Measurements from ENCODE around the gene CGB5.
"Not testable (repeated sequence)": the region's sequence is repeated elsewhere in the genome, so short reads cannot be mapped to it uniquely, and the experiment has no call there.

The CGB5 gene

DNA sequence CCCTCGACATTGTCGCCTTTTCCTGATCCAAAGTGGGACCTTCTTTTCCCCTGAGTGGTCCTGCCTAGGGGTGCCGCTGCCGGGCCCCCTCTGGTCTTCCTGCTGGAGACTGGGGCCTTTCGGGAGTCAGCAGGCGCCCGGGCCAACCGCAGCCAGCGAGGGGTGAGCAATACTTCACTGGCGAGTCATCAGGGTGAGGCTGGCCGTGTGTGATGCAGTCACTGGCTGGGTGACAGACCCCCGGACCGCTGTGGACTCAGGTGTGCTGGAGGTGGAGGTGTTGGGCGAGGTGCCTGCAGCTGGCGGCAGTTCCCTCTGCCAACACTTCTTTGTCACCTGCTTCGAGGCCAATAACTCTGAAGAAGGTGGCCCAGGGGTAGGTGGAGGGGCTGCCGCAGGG lies 1.5 kb upstream of the CGB5 start:
- Histone ChIP-seq H3K27me3 (ENCODE audit: control insufficient read depth, low read length) (no peaks in the 10 kb centered on the region), H3K4me3 (ENCODE audit: low read length) (no peak overlapping the region), H3F3A (ENCODE audit: control insufficient read depth, insufficient read depth) (no peaks in the 10 kb centered on the region), H3K9me2 (replicated peaks; ENCODE audit: control insufficient read depth, low read length) (no peaks in the 10 kb centered on the region), H3K9me3 (ENCODE audit: control insufficient read depth, insufficient read depth, low read length) (no peaks in the 10 kb centered on the region), H3K79me2 (ENCODE audit: control insufficient read depth, low read length) (no peaks in the 10 kb centered on the region), H4K20me1 (ENCODE audit: control insufficient read depth, insufficient read depth, low read depth, low read length) (no peaks in the 10 kb centered on the region), H3K27ac (ENCODE audit: low read depth, low read length) (no peak overlapping the region), H3K4me2 (ENCODE audit: low read length) (no peak overlapping the region), H3K36me3 (ENCODE audit: control insufficient read depth, low read length) (no peaks in the 10 kb centered on the region), H3K4me1 (ENCODE audit: control insufficient read depth, low read length) (no peaks in the 10 kb centered on the region)
- no peak for TF ChIP-seq EZH2phosphoT487 (IDR thresholded peaks at IDR 0.05; ENCODE audit: borderline replicate concordance, low read length)
- TF ChIP-seq, protein P1, sequence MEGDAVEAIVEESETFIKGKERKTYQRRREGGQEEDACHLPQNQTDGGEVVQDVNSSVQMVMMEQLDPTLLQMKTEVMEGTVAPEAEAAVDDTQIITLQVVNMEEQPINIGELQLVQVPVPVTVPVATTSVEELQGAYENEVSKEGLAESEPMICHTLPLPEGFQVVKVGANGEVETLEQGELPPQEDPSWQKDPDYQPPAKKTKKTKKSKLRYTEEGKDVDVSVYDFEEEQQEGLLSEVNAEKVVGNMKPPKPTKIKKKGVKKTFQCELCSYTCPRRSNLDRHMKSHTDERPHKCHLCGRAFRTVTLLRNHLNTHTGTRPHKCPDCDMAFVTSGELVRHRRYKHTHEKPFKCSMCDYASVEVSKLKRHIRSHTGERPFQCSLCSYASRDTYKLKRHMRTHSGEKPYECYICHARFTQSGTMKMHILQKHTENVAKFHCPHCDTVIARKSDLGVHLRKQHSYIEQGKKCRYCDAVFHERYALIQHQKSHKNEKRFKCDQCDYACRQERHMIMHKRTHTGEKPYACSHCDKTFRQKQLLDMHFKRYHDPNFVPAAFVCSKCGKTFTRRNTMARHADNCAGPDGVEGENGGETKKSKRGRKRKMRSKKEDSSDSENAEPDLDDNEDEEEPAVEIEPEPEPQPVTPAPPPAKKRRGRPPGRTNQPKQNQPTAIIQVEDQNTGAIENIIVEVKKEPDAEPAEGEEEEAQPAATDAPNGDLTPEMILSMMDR (IDR thresholded peaks at IDR 0.05; ENCODE audit: low read depth, low read length, poor library complexity, severe bottlenecking), result no peak

DNA sequence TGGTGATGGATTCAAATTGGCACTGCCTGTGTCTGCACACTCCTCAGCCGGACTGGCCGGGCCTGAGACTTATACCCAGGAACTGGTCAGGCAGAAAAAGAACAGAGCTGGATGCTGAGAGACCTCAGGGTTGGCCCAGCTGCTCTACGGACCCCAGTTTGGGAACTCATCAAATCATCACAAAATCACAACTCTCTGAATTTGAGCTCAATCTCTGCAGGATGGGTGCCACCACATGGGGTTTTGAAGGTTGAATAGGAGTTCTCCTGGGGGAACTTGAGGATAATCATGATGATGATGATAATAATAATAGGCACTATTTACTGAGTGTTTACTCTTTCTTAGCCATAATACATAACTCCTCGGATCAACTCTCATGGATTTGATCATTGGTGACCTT lies 982 bp upstream of the CGB5 start:
- H3K4me1 ChIP-seq (ENCODE audit: control insufficient read depth, low read length); H3K27ac ChIP-seq (ENCODE audit: low read depth, low read length); H3K36me3 ChIP-seq (ENCODE audit: control insufficient read depth, low read length); H3K9me2 ChIP-seq (replicated peaks; ENCODE audit: control insufficient read depth, low read length); H3K27me3 ChIP-seq (ENCODE audit: control insufficient read depth, low read length); H3F3A ChIP-seq (ENCODE audit: control insufficient read depth, insufficient read depth); H3K79me2 ChIP-seq (ENCODE audit: control insufficient read depth, low read length); H3K4me3 ChIP-seq (ENCODE audit: low read length); H3K4me2 ChIP-seq (ENCODE audit: low read length); H4K20me1 ChIP-seq (ENCODE audit: control insufficient read depth, insufficient read depth, low read depth, low read length); H3K9me3 ChIP-seq (ENCODE audit: control insufficient read depth, insufficient read depth, low read length): not testable (repeated sequence)

DNA sequence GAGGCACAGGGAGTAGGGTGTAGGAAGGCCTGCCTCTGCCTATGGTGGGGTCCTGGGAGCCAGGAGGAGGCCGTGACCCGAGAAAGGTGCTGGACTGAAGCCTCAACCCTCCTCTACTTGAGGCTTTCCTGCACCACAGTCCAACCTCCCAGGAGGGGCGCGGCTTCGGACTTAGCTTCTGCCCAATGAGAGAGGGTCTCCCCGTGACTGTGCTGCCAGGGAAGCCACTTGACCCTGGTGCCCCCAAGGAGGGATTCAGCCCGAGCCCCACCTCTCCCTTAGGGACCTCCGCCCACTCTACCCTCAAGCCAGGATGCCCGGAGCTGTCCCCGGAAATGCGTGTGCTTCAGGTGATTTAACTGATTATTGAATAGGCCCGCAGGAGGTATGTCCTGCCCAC lies 5.4 kb downstream of the CGB5 start, which contains the start of gene CGB8:
CGB8 (minus strand) TSS at position 101 of the 400 bp plus-strand sequence. CDS start 372 bp downstream, outside the sequence.
- not testable (repeated sequence) for H3K27ac ChIP-seq (ENCODE audit: low read depth, low read length); H3K4me2 ChIP-seq (ENCODE audit: low read length); H4K20me1 ChIP-seq (ENCODE audit: control insufficient read depth, insufficient read depth, low read depth, low read length); H3K9me3 ChIP-seq (ENCODE audit: control insufficient read depth, insufficient read depth, low read length); H3K27me3 ChIP-seq (ENCODE audit: control insufficient read depth, low read length); H3K4me1 ChIP-seq (ENCODE audit: control insufficient read depth, low read length); H3F3A ChIP-seq (ENCODE audit: control insufficient read depth, insufficient read depth); H3K36me3 ChIP-seq (ENCODE audit: control insufficient read depth, low read length); H3K4me3 ChIP-seq (ENCODE audit: low read length); H3K79me2 ChIP-seq (ENCODE audit: control insufficient read depth, low read length); H3K9me2 ChIP-seq (replicated peaks; ENCODE audit: control insufficient read depth, low read length)

DNA sequence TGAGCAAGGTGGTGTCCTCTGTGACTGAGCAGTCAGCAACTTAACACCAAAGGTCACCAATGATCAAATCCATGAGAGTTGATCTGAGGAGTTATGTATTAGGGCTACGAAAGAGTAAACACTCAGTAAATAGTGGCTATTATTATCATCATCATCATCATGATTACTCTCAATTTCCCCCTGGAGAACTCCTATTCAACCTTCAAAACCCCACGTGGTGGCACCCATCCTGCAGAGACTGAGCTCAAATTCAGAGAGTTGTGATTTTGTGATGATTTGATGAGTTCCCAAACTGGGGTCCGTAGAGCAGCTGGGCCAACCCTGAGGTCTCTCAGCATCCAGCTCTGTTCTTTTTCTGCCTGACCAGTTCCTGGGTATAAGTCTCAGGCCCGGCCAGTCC lies 6.2 kb downstream of the CGB5 start:
- not testable (repeated sequence) for H3K27me3 ChIP-seq (ENCODE audit: control insufficient read depth, low read length); H3K4me1 ChIP-seq (ENCODE audit: control insufficient read depth, low read length); H3K4me2 ChIP-seq (ENCODE audit: low read length); H3K36me3 ChIP-seq (ENCODE audit: control insufficient read depth, low read length); H3K9me3 ChIP-seq (ENCODE audit: control insufficient read depth, insufficient read depth, low read length); H3K4me3 ChIP-seq (ENCODE audit: low read length); H3K79me2 ChIP-seq (ENCODE audit: control insufficient read depth, low read length); H3K9me2 ChIP-seq (replicated peaks; ENCODE audit: control insufficient read depth, low read length); H3K27ac ChIP-seq (ENCODE audit: low read depth, low read length); H4K20me1 ChIP-seq (ENCODE audit: control insufficient read depth, insufficient read depth, low read depth, low read length); H3F3A ChIP-seq (ENCODE audit: control insufficient read depth, insufficient read depth)

DNA sequence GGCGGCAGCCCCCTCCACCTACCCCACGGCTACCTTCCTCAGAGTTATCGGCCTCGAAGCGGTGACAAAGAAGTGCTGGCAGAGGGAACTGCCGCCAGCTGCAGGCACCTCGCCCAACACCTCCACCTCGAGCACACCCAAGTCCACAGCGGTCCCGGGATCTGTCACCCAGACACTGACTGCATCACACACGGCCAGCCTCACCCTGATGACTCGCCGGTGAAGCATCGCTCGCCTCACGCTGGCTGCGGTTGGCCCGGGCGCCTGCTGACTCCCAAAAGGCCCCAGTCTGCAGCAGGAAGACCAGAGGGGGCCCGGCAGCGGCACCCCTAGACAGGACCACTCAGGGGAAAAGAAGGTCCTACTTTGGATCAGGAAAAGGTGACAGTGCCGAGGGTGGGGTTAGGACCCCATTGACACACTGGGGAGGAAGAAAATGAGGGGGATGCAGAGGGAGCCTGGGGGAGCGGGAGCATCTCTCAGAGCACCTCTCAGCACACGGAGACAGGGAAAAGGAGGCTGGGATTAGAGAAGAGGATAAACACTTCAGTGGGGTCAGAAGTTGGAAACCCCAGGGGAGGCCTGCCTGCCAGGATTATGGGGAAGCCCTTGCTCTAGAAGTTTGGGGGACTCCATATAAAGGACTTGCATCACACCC lies 6.9 kb downstream of the CGB5 start:
- not testable (repeated sequence) for H3K4me3 ChIP-seq (ENCODE audit: low read length); H4K20me1 ChIP-seq (ENCODE audit: control insufficient read depth, insufficient read depth, low read depth, low read length); H3F3A ChIP-seq (ENCODE audit: control insufficient read depth, insufficient read depth); H3K36me3 ChIP-seq (ENCODE audit: control insufficient read depth, low read length); H3K27ac ChIP-seq (ENCODE audit: low read depth, low read length); H3K27me3 ChIP-seq (ENCODE audit: control insufficient read depth, low read length); H3K9me3 ChIP-seq (ENCODE audit: control insufficient read depth, insufficient read depth, low read length); H3K4me1 ChIP-seq (ENCODE audit: control insufficient read depth, low read length); H3K79me2 ChIP-seq (ENCODE audit: control insufficient read depth, low read length); H3K9me2 ChIP-seq (replicated peaks; ENCODE audit: control insufficient read depth, low read length); H3K4me2 ChIP-seq (ENCODE audit: low read length)

Measured in DOHH2 (cell line).